NCI-H146 (cell line): ENCODE data around the gene FOXP1.

ENCODE experiments used
- DNase-seq: peaks from one replicate; lab custom pipeline; 2025; lab: John Stamatoyannopoulos, UW

The FOXP1 gene

GRCh38 chr3:71235846-71236245, 347.7 kb downstream of the FOXP1 start:
- DNase-seq: no peak

GRCh38 chr3:71232895-71233294, 350.6 kb downstream of the FOXP1 start:
- no peak for DNase-seq

- no peak for DNase-seq
Measured at GRCh38 chr3:71232175-71232679, 351.3 kb downstream of the FOXP1 start.

GRCh38 chr3:71231680-71232079, 351.8 kb downstream of the FOXP1 start:
- no peak for DNase-seq

- DNase-seq: no peak
Measured at GRCh38 chr3:71229905-71230657, 353.4 kb downstream of the FOXP1 start.

- peak; percentile 69 for DNase-seq
Measured at GRCh38 chr3:71228156-71228866, 355.2 kb downstream of the FOXP1 start.

GRCh38 chr3:71227270-71227661, 356.3 kb downstream of the FOXP1 start:
- DNase-seq: no peak

- DNase-seq: no peak
Measured at GRCh38 chr3:71226565-71227269, 356.8 kb downstream of the FOXP1 start.

- no peak for DNase-seq
Measured at GRCh38 chr3:71225951-71226564, 357.5 kb downstream of the FOXP1 start.

- no peak for DNase-seq
Measured at GRCh38 chr3:71225002-71225684, 358.4 kb downstream of the FOXP1 start.

- no peak for DNase-seq
Measured at GRCh38 chr3:71219744-71220638, 363.5 kb downstream of the FOXP1 start.

GRCh38 chr3:71218508-71218907, 365.0 kb downstream of the FOXP1 start:
- DNase-seq: no peak

- DNase-seq: peak; percentile 81
Measured at GRCh38 chr3:71217640-71218222, 365.8 kb downstream of the FOXP1 start.

GRCh38 chr3:71215351-71215750, 368.2 kb downstream of the FOXP1 start:
- no peak for DNase-seq

GRCh38 chr3:71214797-71215196, 368.7 kb downstream of the FOXP1 start:
- no peak for DNase-seq

- DNase-seq: no peak
Measured at GRCh38 chr3:71214016-71214415, 369.5 kb downstream of the FOXP1 start.

- DNase-seq: no peak
Measured at GRCh38 chr3:71211083-71211482, 372.4 kb downstream of the FOXP1 start.

GRCh38 chr3:71210257-71211007, 373.1 kb downstream of the FOXP1 start:
- DNase-seq: no peak
